NCI-H2196 (cell line): ENCODE measurements around the gene TMEM176B.
"Not testable (repeated sequence)": the region's sequence is repeated elsewhere in the genome, so short reads cannot be mapped to it uniquely, and the experiment has no call there.

Experiments
- DNase-seq: peaks from one replicate; lab custom pipeline; 2025; ENCODE audit not compliant: unreplicated experiment; lab: John Stamatoyannopoulos, UW

TMEM176B gene

GRCh38 chr7:150791746-150792452 is 8.3 kb downstream of the TMEM176B start:
- DNase-seq = no peak

GRCh38 chr7:150791304-150791703 is 8.9 kb downstream of the TMEM176B start:
- no peak for DNase-seq

- DNase-seq = no peak
Observed at GRCh38 chr7:150790416-150791075, 9.6 kb downstream of the TMEM176B start.

- DNase-seq = peak; percentile 10
Observed at GRCh38 chr7:150788474-150789269, 11.5 kb downstream of the TMEM176B start.

GRCh38 chr7:150787321-150788281 is 12.6 kb downstream of the TMEM176B start:
- DNase-seq = peak; percentile 34

- no peak for DNase-seq
Observed at GRCh38 chr7:150784954-150785353, 15.2 kb downstream of the TMEM176B start.

- no peak for DNase-seq
Observed at GRCh38 chr7:150784120-150784736, 15.9 kb downstream of the TMEM176B start.

GRCh38 chr7:150781961-150782360 is 18.2 kb downstream of the TMEM176B start:
- no peak for DNase-seq

- no peak for DNase-seq
Observed at GRCh38 chr7:150781103-150781502, 19.1 kb downstream of the TMEM176B start.

GRCh38 chr7:150780292-150780691 is 19.9 kb downstream of the TMEM176B start:
- DNase-seq = no peak

- peak; percentile 87 for DNase-seq
Observed at GRCh38 chr7:150778738-150779301, 21.3 kb downstream of the TMEM176B start.

- no peak for DNase-seq
Observed at GRCh38 chr7:150778014-150778737, 22.0 kb downstream of the TMEM176B start.

GRCh38 chr7:150774131-150774530 is 26.0 kb downstream of the TMEM176B start:
- DNase-seq = not testable (repeated sequence)

GRCh38 chr7:150769768-150770167 is 30.4 kb downstream of the TMEM176B start:
- no peak for DNase-seq

- no peak for DNase-seq
Observed at GRCh38 chr7:150766334-150766709, 33.8 kb downstream of the TMEM176B start.

- DNase-seq = no peak
Observed at GRCh38 chr7:150759479-150759878, 40.7 kb downstream of the TMEM176B start.

GRCh38 chr7:150756858-150757257 is 43.3 kb downstream of the TMEM176B start:
- DNase-seq = no peak

- DNase-seq = no peak
Observed at GRCh38 chr7:150756166-150756565, 44.0 kb downstream of the TMEM176B start.

GRCh38 chr7:150755473-150756099 is 44.6 kb downstream of the TMEM176B start:
- DNase-seq = no peak
